CD14-positive monocyte (primary cell): ENCODE measurements around the gene ZMAT3. TPM values are rescaled to one million over a fixed set of nuclear protein-coding genes. Genes with fewer than 3 reads are reported as not detected.

Experiments used
- DNase-seq, 3 donors: peaks; one replicate each; pipeline ENCODE4 v3.0.0-alpha.2; 2011 to 2022
- H2AFZ ChIP-seq: 2 replicates; pipeline ENCODE4 v1.6.0; 2012; ENCODE audit warnings: mild to moderate bottlenecking, low read depth, low read length, inconsistent platforms; ENCODE audit not compliant: insufficient read depth, poor library complexity, severe bottlenecking
- H3K27ac ChIP-seq, 2 donors: 1 replicate in 1 of 2; 2 replicates in 1 of 2; pipeline ENCODE4 v1.5.1; 2012 to 2013; ENCODE audit warnings: low read length in 2 of 2, control low read depth in 1 of 2, inconsistent platforms in 1 of 2, low read depth in 1 of 2, mild to moderate bottlenecking in 1 of 2
- H3K27me3 ChIP-seq, 2 donors: one replicate each; pipeline versions ENCODE4 v1.6.0 to v1.6.1; 2011 to 2013; ENCODE audit warnings: low read length in 2 of 2; ENCODE audit not compliant: control insufficient read depth in 2 of 2, insufficient read depth in 2 of 2
- H3K36me3 ChIP-seq, 2 donors: replicated peaks in 1 of 2; 1 replicate in 1 of 2; 2 replicates in 1 of 2; pipeline versions ENCODE4 v1.5.1 to v1.6.1; 2012 to 2013; ENCODE audit warnings: low read length in 2 of 2, control low read depth in 1 of 2, inconsistent platforms in 1 of 2, mild to moderate bottlenecking in 1 of 2; ENCODE audit not compliant: insufficient read depth in 2 of 2, control insufficient read depth in 1 of 2
- H3K4me1 ChIP-seq, 2 donors: 1 replicate in 1 of 2; 2 replicates in 1 of 2; pipeline versions ENCODE4 v1.5.1 to v1.6.1; 2012 to 2013; ENCODE audit warnings: low read length in 2 of 2, control low read depth in 1 of 2, inconsistent platforms in 1 of 2, mild to moderate bottlenecking in 1 of 2, moderate library complexity in 1 of 2; ENCODE audit not compliant: insufficient read depth in 2 of 2, control insufficient read depth in 1 of 2
- H3K4me2 ChIP-seq: replicated peaks from 2 replicates; pipeline ENCODE3; 2012; ENCODE audit warnings: low read length, moderate library complexity, mild to moderate bottlenecking; ENCODE audit not compliant: poor library complexity, severe bottlenecking; ENCODE audit errors: extremely low read depth
- H3K4me3 ChIP-seq, 3 experiments: fragments of 200-600 bp in 1 of 3; sonication (generic) in 1 of 3; replicated peaks in 1 of 3; 1 replicate in 2 of 3; 2 replicates in 1 of 3; pipeline ENCODE4 v1.5.1; 2011 to 2013; ENCODE audit warnings: low read length in 3 of 3, mild to moderate bottlenecking in 3 of 3, control low read depth in 2 of 3, low read depth in 2 of 3, inconsistent platforms in 1 of 3, moderate library complexity in 1 of 3
- H3K79me2 ChIP-seq: 2 replicates; pipeline ENCODE4 v1.6.0; 2012; ENCODE audit warnings: mild to moderate bottlenecking, control low read depth, inconsistent platforms, low read length, moderate library complexity; ENCODE audit not compliant: insufficient read depth
- H3K9ac ChIP-seq: 2 replicates; pipeline ENCODE4 v1.6.0; 2017; ENCODE audit warnings: low read length, mild to moderate bottlenecking; ENCODE audit not compliant: insufficient read depth, poor library complexity, severe bottlenecking
- H3K9me3 ChIP-seq, 2 donors: replicated peaks in 1 of 2; 1 replicate in 1 of 2; 2 replicates in 1 of 2; pipeline versions ENCODE4 v1.5.1 to v1.6.1; 2012 to 2013; ENCODE audit warnings: low read length in 2 of 2, control low read depth in 1 of 2; ENCODE audit not compliant: control insufficient read depth in 1 of 2, insufficient read depth in 1 of 2
- H4K20me1 ChIP-seq: 2 replicates; pipeline ENCODE4 v1.6.0; 2012; ENCODE audit warnings: mild to moderate bottlenecking, low read length, control low read depth, moderate library complexity; ENCODE audit not compliant: insufficient read depth
- H3K27ac Mint-ChIP-seq, 7 donors: one replicate each; pipeline ENCODE4 v1.8.0; 2020; ENCODE audit warnings: mild to moderate bottlenecking in 7 of 7, mixed read lengths in 7 of 7, moderate library complexity in 6 of 7, inconsistent platforms in 2 of 7
- H3K27me3 Mint-ChIP-seq, 3 donors: one replicate each; pipeline ENCODE4 v1.8.0; 2021 to 2022; ENCODE audit warnings: low read depth in 3 of 3, mild to moderate bottlenecking in 3 of 3, mixed read lengths in 3 of 3, moderate library complexity in 3 of 3, inconsistent platforms in 1 of 3
- H3K36me3 Mint-ChIP-seq, 2 donors: one replicate each; pipeline ENCODE4 v1.8.0; 2020; ENCODE audit warnings: mixed read lengths in 2 of 2, inconsistent platforms in 1 of 2, mild to moderate bottlenecking in 1 of 2
- H3K4me1 Mint-ChIP-seq: one replicate; pipeline ENCODE4 v1.8.0; 2020; ENCODE audit warnings: mild to moderate bottlenecking, mixed read lengths
- H3K4me3 Mint-ChIP-seq, 2 donors: one replicate each; pipeline ENCODE4 v1.8.0; 2020; ENCODE audit warnings: mild to moderate bottlenecking in 2 of 2, mixed read lengths in 2 of 2, moderate library complexity in 1 of 2
- H3K9me3 Mint-ChIP-seq, 7 donors: one replicate each; pipeline ENCODE4 v1.8.0; 2020 to 2022; ENCODE audit warnings: mixed read lengths in 7 of 7, mild to moderate bottlenecking in 6 of 7, moderate library complexity in 6 of 7, inconsistent platforms in 2 of 7
- WGBS: methylation state at CpG from one replicate; pipeline ENCODE4 v1.1.5; 2013; ENCODE audit warnings: missing lambda C conversion rate; ENCODE audit not compliant: insufficient coverage; 5-methylcytosine and 5-hydroxymethylcytosine counted together
- intact Hi-C, 2 donors: fragments of 100-400 bp; cut with micrococcal nuclease; formaldehyde crosslinking; loops; one replicate each; pipeline versions ENCODE4 v1.15.0 to v1.15.1; 2023
- polyA plus RNA-seq, 3 donors: library from polyadenylated mRNA; depleted of rRNA in 1 of 3; unstranded in 2 of 3; stranded (reverse) in 1 of 3; fragments of 300-500 nt in 2 of 3; fragments of >200 nt in 1 of 3; fragmentation: Illumina TruSeq in 2 of 3; gene quantifications; 1 replicate in 2 of 3; 2 replicates in 1 of 3; pipeline ENCODE4 v1.2.3, GENCODE V29; 2012 to 2021
- TF ChIP-seq, protein P1 (sequence below): fragments of 200-600 bp; IDR thresholded peaks from one replicate; pipeline ENCODE4 v1.8.0; 2022; ENCODE audit warnings: antibody characterized with exemption, mild to moderate bottlenecking

The ZMAT3 gene
- polyA plus RNA-seq, 3 donors = 3.9 to 9.9 (median 7.9) TPM

GRCh38 chr3:179029096-179029495 is 42.5 kb downstream of the ZMAT3 start:
- Mint-ChIP-seq H3K9me3 (peaks cover 4 to 12% (median 7%) of the 10 kb centered on the region in 7 donors), H3K4me1 (peaks cover 5% of the 10 kb centered on the region), H3K36me3 (peaks cover 22 to 30% of the 10 kb centered on the region in 2 donors), H3K27me3 (no peaks in the 10 kb centered on the region), H3K27ac (no peak overlapping the region), H3K4me3 (no peak overlapping the region)
- Histone ChIP-seq H2AFZ (no peak overlapping the region), H3K79me2 (no peaks in the 10 kb centered on the region), H3K4me2 (no peak overlapping the region), H3K4me1 (no peaks in the 10 kb centered on the region), H3K9me3 (peaks cover 0 to 3% of the 10 kb centered on the region in 2 donors), H3K36me3 (peaks cover 8 to 14% of the 10 kb centered on the region in 2 donors), H3K27me3 (no peaks in the 10 kb centered on the region), H3K27ac (no peak overlapping the region), H4K20me1 (no peaks in the 10 kb centered on the region), H3K9ac (no peak overlapping the region), H3K4me3 (no peak overlapping the region)
- no peak for DNase-seq
- intact Hi-C loops = loop anchor here in 1 of 2 donors (10.0 kb wide), 1 partner anchor 536 kb away; the partner anchor contains the start of gene ACTL6A
- TF ChIP-seq, protein P1, sequence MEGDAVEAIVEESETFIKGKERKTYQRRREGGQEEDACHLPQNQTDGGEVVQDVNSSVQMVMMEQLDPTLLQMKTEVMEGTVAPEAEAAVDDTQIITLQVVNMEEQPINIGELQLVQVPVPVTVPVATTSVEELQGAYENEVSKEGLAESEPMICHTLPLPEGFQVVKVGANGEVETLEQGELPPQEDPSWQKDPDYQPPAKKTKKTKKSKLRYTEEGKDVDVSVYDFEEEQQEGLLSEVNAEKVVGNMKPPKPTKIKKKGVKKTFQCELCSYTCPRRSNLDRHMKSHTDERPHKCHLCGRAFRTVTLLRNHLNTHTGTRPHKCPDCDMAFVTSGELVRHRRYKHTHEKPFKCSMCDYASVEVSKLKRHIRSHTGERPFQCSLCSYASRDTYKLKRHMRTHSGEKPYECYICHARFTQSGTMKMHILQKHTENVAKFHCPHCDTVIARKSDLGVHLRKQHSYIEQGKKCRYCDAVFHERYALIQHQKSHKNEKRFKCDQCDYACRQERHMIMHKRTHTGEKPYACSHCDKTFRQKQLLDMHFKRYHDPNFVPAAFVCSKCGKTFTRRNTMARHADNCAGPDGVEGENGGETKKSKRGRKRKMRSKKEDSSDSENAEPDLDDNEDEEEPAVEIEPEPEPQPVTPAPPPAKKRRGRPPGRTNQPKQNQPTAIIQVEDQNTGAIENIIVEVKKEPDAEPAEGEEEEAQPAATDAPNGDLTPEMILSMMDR = no peak
- 100% methylated on average over 2 of the region's 3 CpGs for WGBS

GRCh38 chr3:179028408-179028807 is 43.2 kb downstream of the ZMAT3 start:
- no peak overlapping the region for H3K27ac Mint-ChIP-seq
- no peak overlapping the region for H3K9ac ChIP-seq
- H3K4me1 Mint-ChIP-seq = peaks cover 3% of the 10 kb centered on the region
- no peak for DNase-seq
- no peak overlapping the region for H2AFZ ChIP-seq
- H3K9me3 ChIP-seq = peaks cover 0 to 3% of the 10 kb centered on the region in 2 donors
- no peak overlapping the region for H3K4me3 Mint-ChIP-seq
- H4K20me1 ChIP-seq = no peaks in the 10 kb centered on the region
- H3K4me3 ChIP-seq = no peak overlapping the region
- no peaks in the 10 kb centered on the region for H3K79me2 ChIP-seq
- no peak overlapping the region for H3K4me2 ChIP-seq
- H3K36me3 ChIP-seq = peaks cover 8 to 17% of the 10 kb centered on the region in 2 donors
- intact Hi-C loops = loop anchor here in 1 of 2 donors (10.0 kb wide), 1 partner anchor 536 kb away; the partner anchor contains the start of gene ACTL6A
- H3K4me1 ChIP-seq = no peaks in the 10 kb centered on the region
- TF ChIP-seq, protein P1 = no peak
- peaks cover 25 to 35% of the 10 kb centered on the region in 2 donors for H3K36me3 Mint-ChIP-seq
- H3K27me3 ChIP-seq = no peaks in the 10 kb centered on the region
- no peaks in the 10 kb centered on the region for H3K27me3 Mint-ChIP-seq
- no peak overlapping the region for H3K27ac ChIP-seq
- no CpG with 5 or more reads among the region's 1 CpG for WGBS
- H3K9me3 Mint-ChIP-seq = peaks cover 4 to 12% (median 9%) of the 10 kb centered on the region in 7 donors
